Right atrium auricular region (tissue), 2 donors: ENCODE measurements around the gene GRAMD4. TPM values are rescaled to one million over a fixed set of nuclear protein-coding genes. Genes with fewer than 3 reads are reported as not detected.
A peak's percentile ranks its signal among the peaks of the same experiment; 100 is the strongest.

Experiments
- DNase-seq: peaks from one replicate; pipeline ENCODE4 v3.0.0-alpha.2; 2019; ENCODE audit warnings: low spot score
- H3K27ac ChIP-seq, 2 donors: fragments of 200-600 bp; sonication (generic); 1 replicate in 1 of 2; 2 replicates in 1 of 2; pipeline ENCODE4 v1.5.1; 2016 to 2019
- H3K27me3 ChIP-seq, 2 donors: fragments of 200-600 bp; sonication (generic); one replicate each; pipeline versions ENCODE4 v1.5.1 to v1.6.0; 2017 to 2019
- H3K36me3 ChIP-seq: fragments of 200-600 bp; sonication (generic); one replicate; pipeline ENCODE4 v1.5.1; 2016
- H3K4me1 ChIP-seq, 2 donors: fragments of 200-600 bp; sonication (generic); one replicate each; pipeline versions ENCODE4 v1.5.1 to v1.6.0; 2017 to 2019
- H3K4me3 ChIP-seq, 2 donors: fragments of 200-600 bp; sonication (generic); 1 replicate in 1 of 2; 2 replicates in 1 of 2; pipeline ENCODE4 v1.5.1; 2017 to 2019; ENCODE audit warnings: mild to moderate bottlenecking in 1 of 2, moderate library complexity in 1 of 2
- H3K9me3 ChIP-seq, 2 donors: fragments of 200-600 bp; sonication (generic); one replicate each; pipeline ENCODE4 v1.5.1; 2019
- total RNA-seq, 2 donors: library from RNA; depleted of rRNA; stranded (reverse); fragments of >200 nt; gene quantifications; one replicate each; pipeline ENCODE4 v1.1.0, GENCODE V29; 2016
- TF ChIP-seq, protein P1 (sequence below), 2 donors: fragments of 200-600 bp; sonication (generic); IDR thresholded peaks; one replicate each; pipeline ENCODE4 v1.5.1; 2019; ENCODE audit warnings: antibody characterized with exemption in 2 of 2

The GRAMD4 gene
- total RNA-seq, 2 donors from 2014 or later, result 29.1 to 31.6 TPM

- Histone ChIP-seq H3K27ac (peak overlapping the region; percentile 92 to 94), H3K27me3 (no peaks in the 10 kb centered on the region), H3K9me3 (no peaks in the 10 kb centered on the region), H3K4me3 (no peak overlapping the region), H3K36me3 (no peaks in the 10 kb centered on the region), H3K4me1 (peaks cover 0 to 87% of the 10 kb centered on the region in 2 donors)
- no peak for DNase-seq
- TF ChIP-seq, protein P1, sequence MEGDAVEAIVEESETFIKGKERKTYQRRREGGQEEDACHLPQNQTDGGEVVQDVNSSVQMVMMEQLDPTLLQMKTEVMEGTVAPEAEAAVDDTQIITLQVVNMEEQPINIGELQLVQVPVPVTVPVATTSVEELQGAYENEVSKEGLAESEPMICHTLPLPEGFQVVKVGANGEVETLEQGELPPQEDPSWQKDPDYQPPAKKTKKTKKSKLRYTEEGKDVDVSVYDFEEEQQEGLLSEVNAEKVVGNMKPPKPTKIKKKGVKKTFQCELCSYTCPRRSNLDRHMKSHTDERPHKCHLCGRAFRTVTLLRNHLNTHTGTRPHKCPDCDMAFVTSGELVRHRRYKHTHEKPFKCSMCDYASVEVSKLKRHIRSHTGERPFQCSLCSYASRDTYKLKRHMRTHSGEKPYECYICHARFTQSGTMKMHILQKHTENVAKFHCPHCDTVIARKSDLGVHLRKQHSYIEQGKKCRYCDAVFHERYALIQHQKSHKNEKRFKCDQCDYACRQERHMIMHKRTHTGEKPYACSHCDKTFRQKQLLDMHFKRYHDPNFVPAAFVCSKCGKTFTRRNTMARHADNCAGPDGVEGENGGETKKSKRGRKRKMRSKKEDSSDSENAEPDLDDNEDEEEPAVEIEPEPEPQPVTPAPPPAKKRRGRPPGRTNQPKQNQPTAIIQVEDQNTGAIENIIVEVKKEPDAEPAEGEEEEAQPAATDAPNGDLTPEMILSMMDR (IDR thresholded peaks at IDR 0.05), result no peak
Measured at GRCh38 chr22:46596819-46597218, 23.4 kb upstream of the GRAMD4 start.

GRCh38 chr22:46598224-46598623 is 22.0 kb upstream of the GRAMD4 start:
- TF ChIP-seq, protein P1 (IDR thresholded peaks at IDR 0.05), result no peak
- Histone ChIP-seq H3K4me1 (peaks cover 0 to 73% of the 10 kb centered on the region in 2 donors), H3K36me3 (no peaks in the 10 kb centered on the region), H3K27ac (peak overlapping the region; percentile 60 to 73), H3K9me3 (no peaks in the 10 kb centered on the region), H3K4me3 (no peak overlapping the region), H3K27me3 (no peaks in the 10 kb centered on the region)
- no peak for DNase-seq

- TF ChIP-seq, protein P1 (IDR thresholded peaks at IDR 0.05), result no peak
- no peaks in the 10 kb centered on the region for H3K9me3 ChIP-seq
- peak overlapping the region; percentile 60 to 73 for H3K27ac ChIP-seq
- H3K4me1 ChIP-seq, result peaks cover 0 to 72% of the 10 kb centered on the region in 2 donors
- no peaks in the 10 kb centered on the region for H3K36me3 ChIP-seq
- H3K27me3 ChIP-seq, result no peaks in the 10 kb centered on the region
- DNase-seq, result no peak
- no peak overlapping the region for H3K4me3 ChIP-seq
Measured at GRCh38 chr22:46598737-46599424, 21.3 kb upstream of the GRAMD4 start.

- no peaks in the 10 kb centered on the region for H3K9me3 ChIP-seq
- peak overlapping the region; percentile 60 to 73 for H3K27ac ChIP-seq
- no peak for DNase-seq
- TF ChIP-seq, protein P1 (IDR thresholded peaks at IDR 0.05), result no peak
- H3K4me3 ChIP-seq, result no peak overlapping the region
- no peaks in the 10 kb centered on the region for H3K36me3 ChIP-seq
- no peaks in the 10 kb centered on the region for H3K27me3 ChIP-seq
- peaks cover 0 to 65% of the 10 kb centered on the region in 2 donors for H3K4me1 ChIP-seq
Measured at GRCh38 chr22:46600273-46600796, 19.9 kb upstream of the GRAMD4 start.

GRCh38 chr22:46602025-46602424 is 18.2 kb upstream of the GRAMD4 start:
- no peak for DNase-seq
- Histone ChIP-seq H3K4me1 (peaks cover 0 to 48% of the 10 kb centered on the region in 2 donors), H3K27ac (peak overlapping the region; percentile 60 to 73), H3K4me3 (no peak overlapping the region), H3K36me3 (no peaks in the 10 kb centered on the region), H3K27me3 (no peaks in the 10 kb centered on the region), H3K9me3 (no peaks in the 10 kb centered on the region)
- TF ChIP-seq, protein P1 (IDR thresholded peaks at IDR 0.05), result no peak
